Islet precursor cell (in vitro differentiated cells): Measurements from ENCODE around the gene TAX1BP1.
A peak's percentile ranks its signal among the peaks of the same experiment; 100 is the strongest.
"Not testable (repeated sequence)": the region's sequence is repeated elsewhere in the genome, so short reads cannot be mapped to it uniquely, and the experiment has no call there.

Experiments
- DNase-seq: peaks from one replicate; pipeline ENCODE4 v3.0.0-alpha.2; 2018

The TAX1BP1 gene

DNA sequence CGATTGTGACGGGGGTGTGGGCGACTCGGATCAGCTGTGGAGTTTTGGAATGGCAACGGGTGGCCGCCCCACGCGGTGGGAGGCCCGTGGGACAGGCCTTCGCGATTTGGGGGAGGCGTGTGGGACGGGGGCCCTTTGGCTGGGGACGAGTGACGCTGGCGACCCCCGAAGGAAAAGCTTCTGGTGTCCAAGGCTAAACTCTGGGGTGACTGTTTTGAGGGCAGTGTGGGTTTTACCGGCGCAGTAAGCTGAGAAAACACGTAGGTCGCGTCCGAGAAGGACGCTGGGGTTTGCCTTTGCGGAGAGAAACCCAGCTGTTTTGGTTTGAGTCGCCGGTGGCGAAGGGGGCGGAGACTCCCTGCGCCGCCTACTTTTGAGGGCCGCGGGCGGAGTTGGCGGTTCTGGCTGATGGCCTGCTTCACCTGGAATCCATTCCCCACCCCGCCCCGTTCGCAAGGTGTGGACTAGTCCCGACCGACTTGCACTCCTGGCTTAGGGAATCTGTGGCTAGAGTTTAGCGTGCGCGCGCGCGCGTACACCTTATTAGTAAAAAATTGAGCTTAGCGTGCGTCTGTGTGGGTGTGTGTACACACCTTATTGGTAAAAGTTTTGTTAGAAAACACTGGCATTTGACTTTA, 606 bp downstream of the TAX1BP1 start:
- peak; percentile 98 for DNase-seq

DNA sequence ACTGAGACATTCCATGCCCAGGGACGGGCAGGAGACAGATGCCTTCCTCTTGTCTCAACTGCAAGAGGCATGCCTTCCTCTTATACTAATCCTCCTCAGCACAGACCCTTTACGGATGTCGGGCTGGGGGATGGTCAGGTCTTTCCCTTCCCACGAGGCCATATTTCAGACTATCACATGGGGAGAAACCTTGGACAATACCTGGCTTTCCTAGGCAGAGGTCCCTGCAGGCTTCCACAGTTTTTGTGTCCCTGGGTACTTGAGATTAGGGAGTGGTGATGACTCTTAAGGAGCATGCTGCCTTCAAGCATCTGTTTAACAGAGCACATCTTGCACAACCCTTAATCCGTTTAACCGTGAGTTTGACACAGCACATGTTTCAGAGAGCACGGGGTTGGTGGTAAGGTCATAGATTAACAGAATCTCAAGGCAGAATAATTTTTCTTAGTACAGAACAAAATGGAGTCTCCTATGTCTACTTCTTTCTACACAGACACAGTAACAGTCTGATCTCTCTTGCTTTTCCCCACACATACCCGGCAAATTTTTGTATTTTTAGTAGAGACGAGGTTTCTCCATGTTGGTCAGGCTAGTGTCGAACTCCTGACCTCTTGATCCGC, 2.2 kb downstream of the TAX1BP1 start:
- not testable (repeated sequence) for DNase-seq

DNA sequence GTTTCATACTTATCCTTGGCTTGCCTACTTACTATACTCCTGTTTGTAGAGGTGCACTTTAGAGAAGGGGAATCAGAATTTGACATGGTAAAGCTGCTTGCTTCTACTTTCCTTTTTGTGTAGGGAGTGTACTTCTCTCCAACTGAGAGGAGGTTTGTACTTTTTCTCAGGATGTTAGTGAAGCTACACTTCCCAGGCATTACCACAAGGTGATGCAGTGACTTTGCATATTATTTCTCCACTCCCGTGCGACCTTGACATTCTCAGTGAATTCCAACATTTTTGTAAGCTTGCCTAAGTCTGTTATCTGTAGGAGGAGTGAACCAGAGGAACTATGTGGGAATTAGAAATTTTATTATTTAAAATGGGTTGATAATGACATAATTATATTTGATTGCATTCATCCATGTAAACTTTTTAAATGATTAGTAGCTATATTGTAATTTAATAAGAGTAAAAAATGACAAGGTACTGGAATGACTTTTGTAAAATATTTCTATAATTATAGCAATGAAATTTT, 5.2 kb downstream of the TAX1BP1 start:
- peak; percentile 72 for DNase-seq

DNA sequence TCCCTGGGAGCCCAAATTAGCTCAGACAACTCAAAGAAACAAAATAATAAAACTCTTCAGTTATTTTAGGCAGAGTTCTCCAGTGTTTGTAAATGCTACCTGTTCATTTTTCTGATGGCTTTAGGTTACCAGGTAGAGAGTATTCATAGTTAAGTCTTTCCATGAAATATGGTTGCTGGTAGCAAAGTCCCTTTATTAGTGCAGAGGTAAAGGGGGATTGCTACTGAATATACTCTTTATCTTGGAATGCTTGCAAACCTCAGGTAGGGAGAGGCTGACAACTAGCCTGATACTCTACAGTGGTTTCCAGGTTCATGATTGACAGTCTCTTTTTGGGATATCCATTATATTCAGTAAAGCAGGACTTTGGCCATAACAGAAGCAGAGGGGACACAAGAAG, 6.5 kb downstream of the TAX1BP1 start:
- DNase-seq: no peak

DNA sequence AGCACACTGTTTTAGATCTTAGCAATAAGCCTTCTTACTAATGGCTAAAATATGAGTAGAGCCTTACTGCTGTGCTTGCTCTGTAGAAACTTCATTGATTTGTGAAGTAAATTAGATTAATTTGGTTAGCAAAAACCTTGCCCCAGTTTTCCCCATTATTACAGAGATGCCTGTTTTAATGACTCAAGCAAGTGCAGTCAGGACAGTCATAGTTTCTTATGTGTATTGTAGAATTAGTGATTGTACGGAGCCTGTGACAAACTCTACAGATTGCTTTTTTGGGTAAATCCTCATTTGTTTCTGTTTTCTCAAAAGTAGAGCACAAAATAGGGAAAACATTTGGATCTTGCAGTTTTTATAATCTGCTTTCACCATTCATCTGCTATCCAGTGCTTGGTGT, 7.0 kb downstream of the TAX1BP1 start:
- no peak for DNase-seq

DNA sequence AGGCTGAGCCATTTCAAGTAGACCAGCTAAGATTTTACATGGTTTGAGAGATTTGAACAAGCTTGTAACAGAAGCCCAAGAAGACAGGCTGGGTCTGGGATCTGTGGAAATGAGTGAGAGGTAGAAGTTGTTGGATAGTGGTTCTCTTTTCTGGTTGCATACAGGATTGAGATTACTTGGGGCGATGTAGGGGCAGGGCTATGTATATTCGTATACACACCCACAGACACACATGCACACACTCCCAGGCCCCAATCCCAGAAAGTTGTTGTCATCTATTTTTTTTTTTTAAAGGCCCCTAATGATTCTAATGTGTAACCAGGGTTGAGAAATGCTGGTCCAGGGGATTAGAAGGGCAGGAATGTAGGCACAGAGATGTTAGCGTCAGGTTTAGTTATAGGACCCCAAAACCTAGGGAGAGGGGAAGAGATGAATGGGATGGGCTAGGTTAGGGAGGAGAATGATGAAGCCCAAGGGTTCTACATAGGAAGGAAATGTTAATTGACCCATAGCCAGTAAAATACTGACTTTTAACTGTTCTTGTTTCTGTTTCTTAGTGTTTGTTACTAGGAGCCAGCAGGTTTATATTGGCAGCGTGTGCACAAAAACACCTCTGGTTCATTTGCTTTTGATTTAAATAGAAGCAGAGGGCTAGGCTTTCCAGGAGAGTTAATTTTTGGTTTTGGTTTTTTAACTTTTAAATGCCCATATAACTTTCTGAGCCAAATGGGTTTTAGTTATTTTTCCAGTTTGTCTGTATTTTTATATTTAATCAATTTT, 7.8 kb downstream of the TAX1BP1 start:
- DNase-seq: no peak

DNA sequence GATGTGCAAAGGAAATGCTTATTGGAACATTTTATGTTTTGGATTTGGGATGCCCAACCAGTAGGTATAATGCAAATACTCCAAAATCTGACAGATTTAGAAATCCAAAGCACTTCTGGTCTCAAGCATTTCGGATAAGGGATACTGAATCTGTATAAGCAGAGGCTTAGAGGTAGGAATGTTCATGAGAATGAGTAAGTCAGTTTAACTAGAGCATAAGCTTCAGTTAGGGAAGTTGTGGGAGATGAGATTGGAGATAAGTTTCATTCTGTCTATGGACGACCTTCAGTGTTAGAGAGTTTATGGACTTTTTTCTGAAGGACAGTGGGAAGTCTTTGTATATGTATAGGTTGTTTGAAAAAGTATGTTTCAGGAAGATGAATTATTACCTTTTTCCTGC, 10.4 kb downstream of the TAX1BP1 start:
- no peak for DNase-seq

DNA sequence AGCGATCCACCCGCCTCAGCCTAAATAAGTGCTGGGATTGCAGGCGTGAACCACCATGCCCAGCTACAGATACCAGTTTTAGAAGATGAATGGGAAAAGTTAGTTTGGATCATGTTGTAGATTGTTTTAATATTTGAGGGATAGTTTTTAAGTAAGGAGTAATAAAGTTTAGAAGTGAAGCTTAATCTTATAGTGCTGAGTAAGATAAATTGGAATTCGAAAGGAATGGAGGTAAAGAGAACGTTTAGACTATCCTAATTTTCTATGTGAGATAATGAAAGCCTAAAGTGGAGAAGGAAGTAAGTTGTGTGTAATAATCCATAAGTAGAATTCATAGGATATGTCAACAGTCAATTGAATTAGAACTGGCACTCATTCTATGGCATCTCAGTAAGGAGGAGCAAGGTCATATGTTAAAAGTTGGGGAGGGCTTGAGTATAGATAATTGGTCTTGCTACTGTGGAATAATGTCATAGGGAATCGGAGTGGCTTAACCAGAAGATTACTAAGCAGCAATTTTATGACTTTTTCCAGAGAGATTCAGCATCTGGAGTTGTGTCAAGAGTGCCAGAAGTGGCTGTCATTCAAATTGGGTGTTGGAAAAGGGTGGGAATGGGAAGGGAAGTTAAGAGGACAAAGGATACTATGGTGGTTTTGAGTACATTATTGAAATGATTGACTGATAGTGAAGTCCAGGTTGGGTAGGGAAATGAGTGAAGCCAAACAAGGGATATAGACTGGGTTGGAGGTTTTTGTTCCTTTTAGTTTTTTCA, 12.1 kb downstream of the TAX1BP1 start:
- DNase-seq: no peak

DNA sequence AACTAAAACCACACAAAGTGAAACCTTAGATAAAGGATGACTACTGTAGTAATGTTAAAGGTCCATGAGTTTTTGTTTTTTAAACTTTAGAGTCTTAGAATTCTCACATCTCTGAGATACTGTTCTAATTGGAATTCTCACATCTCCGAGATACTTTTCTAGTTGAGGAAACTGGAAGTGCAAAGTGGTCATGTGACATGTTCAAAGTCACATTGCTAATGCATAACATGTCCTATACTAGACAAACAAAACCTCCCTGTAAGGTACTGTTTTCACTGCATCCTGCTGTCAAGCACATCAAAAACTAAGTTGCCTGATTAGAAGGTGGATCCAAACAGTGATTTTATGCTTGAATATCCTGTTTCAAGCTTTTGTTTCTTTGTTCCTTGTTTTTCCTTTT, 13.9 kb downstream of the TAX1BP1 start:
- DNase-seq: no peak

DNA sequence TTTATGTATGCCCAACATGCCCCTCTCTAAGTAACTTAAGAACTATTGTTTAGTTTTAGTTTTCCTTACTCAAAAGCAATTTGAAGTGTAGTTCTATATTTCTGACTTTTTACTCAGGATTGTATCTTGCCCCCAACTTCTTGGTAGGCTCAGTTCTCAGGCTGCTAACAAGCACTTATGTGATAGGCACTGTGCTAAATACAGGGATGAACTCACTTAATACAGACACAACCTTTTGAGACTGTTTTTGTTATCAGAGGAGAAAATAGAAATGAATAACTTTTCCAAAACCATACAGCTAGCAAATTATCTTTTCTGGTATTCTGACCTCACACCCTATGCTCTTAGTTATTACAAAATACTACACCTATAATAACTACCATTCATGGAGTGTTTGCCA, 16.3 kb downstream of the TAX1BP1 start:
- no peak for DNase-seq

DNA sequence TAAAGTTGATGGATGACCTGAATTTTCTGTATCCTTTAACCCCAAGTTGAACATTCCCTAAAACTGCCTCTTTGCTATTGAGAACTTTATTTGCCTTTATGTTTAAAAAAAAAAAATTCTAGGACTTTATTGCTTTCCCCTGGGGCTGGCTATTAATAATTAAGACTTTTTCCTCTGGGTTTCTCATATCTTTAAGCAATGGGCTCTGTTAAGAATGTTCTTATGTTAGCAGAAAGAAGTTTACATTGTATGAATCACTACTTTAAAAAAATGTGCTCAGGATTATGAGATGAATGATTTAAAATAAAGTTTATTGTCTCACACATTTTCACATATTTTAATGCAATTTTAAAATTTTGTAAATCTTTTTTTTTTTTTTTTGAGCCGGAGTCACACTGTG, 19.5 kb downstream of the TAX1BP1 start:
- no peak for DNase-seq

DNA sequence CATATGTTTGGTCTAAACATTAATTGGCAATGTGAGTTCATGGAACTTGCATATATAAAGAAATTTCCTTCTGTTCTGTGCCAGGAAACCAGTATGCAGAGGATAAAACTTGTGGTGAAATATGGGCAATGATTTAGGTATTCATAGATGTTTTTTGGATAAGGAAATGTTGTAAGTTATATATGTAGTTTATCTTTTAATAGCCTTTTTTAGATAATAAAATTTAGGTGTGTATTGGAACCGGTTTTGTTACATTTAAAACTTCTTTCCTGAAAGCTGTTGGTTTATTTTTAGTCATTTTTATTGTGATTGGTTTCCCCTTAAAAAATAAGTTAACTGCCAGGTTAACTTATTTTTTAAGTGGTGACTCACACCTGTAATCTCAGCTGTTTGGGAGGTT, 22.1 kb downstream of the TAX1BP1 start:
- no peak for DNase-seq

DNA sequence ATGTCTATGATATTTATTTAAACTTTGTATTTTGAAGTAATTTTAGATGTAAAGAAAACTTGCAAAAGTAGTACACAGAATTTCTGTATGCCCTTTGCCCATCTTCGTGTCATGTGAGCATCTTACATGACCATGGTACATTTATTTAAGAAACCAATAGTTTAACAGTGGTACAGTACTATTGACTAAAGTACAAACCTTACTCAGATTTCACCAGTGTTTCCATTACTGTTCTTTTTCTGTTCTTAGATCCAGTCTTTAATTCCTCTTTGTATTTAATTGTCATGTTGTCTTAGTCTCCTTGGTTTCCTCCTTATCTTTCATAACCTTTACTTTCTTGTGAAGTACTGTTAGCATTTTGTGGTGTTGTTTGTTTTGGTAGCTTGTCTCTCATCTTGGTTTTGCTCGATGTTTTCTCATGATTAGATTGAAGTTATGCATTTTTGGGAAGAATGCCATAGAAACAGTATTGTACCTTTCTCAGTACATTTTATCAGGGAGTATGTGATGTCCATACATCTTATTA, 24.1 kb downstream of the TAX1BP1 start:
- no peak for DNase-seq

DNA sequence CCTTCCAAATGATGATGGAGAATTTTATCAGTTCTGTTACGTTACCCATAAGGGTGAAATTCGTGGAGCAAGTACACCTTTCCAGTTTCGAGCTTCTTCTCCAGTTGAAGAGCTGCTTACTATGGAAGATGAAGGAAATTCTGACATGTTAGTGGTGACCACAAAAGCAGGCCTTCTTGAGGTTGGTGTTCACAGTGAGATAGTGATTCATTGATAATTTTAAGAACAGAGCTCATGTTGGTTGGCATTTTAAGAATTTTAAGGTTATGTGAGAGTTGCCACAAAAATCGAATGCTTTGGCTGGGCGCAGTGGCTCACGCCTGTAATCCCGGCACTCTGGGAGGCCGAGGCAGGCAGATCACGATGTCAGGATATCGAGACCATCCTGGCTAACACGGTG, 25.9 kb downstream of the TAX1BP1 start:
- DNase-seq: no peak

DNA sequence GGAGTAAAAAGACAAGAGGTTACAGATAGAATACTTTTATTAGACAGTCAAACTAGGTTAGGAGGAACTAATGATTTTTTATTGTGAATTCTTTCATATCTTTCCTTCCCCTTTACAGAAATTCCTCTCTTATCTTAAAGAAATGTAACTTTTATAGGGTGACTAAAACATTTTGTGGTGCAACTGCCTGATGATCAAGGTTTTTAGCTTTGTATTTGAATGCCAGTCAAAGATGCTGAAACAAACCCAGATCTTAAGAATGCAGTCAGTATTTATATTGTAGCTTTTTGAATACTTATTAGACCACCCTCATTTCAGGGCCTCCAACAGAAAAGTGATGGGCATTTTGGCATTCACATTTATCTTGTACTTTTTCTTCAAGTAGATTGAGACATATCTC, 27.4 kb downstream of the TAX1BP1 start:
- no peak for DNase-seq

DNA sequence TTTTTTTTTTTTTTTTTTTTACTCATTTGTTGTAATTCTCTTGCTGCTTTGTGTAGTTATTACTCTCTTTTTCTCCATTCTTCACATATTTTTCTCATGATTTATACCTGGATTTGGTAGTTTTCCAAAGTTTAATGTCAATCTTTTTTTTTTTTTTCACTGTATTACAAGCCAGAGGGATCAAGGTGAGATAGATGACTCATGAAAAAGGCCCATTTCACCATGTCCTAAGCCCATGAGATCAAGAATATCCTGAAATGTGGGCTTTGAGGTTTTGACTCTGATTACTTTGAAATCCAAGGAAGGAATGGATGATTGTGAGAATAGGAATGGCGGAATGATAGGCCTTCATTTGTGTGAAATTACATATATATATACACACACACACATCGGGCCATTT, 31.1 kb downstream of the TAX1BP1 start:
- DNase-seq: no peak

DNA sequence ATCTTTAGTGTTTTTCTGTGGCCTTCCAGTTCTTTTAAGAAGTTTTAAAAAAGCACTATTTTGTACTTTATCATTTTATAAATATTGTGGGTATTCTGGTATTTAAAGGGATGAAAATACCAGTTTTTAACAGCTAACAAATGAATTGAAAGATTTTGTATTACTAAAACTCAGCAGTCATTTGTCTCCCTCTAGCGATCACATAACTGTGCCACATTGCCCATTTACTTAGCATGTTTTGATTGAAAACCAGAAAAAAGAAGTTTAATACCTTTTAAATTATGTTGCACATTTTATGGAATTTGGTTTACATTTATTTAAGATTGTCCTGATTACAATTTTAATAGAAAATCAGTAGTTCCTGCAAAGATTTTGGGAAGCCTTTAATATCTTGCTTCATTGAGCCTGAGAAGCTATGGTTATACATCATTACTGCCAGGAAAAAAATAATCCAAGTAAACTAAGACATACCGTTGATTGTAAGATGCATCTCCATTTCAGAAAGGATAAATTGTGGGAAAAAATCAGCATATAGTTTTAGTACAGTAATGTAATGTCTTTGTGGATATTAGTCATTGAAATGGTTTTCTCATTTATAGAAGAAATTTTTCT, 34.9 kb downstream of the TAX1BP1 start:
- DNase-seq: no peak

DNA sequence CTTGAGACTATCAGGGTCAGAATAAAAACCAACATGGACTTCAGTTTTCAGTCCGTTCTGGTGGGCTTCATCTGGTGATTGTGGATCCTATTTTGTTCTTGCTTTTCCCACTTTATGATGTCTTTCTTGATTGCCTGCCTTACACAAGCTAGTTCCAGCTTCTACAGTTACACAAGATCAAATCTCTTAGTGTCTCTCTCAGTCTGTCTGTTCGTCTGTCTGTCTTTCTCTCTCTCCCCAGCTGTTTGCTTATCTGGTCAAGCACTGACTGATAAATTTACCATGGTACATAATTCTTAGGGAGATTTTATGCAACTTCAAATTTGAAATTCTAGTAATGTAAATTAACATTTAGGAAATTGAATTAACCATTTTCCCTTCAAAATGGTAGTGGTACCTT, 35.8 kb downstream of the TAX1BP1 start:
- no peak for DNase-seq

DNA sequence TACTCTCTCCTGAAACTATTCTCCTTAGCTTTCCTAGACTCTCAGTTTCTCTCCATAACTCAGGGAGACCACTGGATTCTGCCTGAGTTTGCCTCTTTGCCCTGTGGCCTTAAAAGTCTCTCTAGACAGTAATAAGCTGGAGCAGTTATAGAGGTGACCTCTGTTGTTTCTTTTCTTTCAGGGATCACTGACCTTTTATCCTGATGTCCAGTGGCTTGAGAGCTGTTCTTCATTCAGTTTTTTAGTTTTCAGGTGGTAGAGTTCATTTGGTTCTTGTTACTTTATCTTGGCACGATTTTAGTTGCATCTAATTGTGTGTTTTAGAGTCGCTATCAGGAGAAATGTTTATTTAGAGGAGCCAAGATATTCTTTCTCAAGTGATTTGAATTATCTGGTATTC, 37.7 kb downstream of the TAX1BP1 start:
- DNase-seq: no peak

DNA sequence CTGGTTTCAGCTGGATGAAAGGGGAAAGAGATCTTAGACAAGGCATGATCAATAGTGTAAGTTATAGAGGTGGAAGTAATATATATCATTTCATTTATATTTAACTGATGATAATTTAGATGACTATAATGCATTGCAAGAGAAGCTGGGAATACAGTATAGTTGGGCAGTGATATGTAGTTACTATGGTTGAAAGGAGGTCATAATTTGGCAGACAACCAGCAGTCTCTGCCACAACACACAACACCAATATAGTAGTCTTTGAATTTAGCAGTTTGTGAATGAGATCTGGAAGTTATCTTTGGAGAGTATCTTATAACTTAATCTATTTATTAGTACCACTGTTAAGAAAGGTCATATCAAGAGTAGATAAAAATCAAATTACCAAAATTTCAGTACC, 39.9 kb downstream of the TAX1BP1 start:
- DNase-seq: no peak

DNA sequence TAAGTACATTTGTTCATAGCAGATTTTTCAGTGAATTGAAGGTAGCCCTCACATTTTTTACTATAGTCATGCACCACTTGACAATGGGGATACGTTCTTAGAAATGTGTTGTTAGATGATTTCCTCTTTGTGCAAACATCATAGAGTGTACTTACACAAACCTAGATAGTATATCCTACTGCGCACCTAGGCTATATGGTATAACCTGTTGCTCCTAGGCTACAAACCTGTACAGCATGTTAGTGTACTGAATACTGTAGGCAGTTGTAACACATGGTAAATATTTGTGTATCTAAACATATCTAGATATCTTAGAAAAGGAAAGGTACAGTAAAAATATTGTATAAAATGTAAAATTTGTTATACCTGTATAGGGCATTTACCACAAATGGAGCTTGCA, 41.2 kb downstream of the TAX1BP1 start:
- no peak for DNase-seq

DNA sequence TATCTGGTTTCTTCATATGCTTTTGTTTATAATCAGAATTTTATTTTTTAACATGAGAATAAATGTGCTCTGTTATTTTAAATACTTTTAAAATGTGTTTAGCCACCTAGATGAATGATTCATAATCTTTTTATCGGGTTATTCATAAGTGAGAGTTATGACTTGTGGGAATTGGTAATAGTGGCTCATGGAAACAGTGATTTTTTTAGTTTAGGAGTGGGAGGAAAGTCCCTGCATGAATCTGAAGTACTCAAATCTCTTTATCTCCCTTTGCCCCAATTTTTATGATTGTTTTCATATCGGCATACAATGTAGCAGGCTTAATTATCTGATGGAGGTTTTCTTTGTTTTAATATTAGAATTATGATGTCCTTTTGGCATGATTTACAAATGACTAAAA, 42.9 kb downstream of the TAX1BP1 start:
- DNase-seq: no peak
